ENCODE results near the gene PEX11G.
"Not testable (repeated sequence)": the region's sequence is repeated elsewhere in the genome, so short reads cannot be mapped to it uniquely, and the experiment has no call there.

PEX11G gene

GRCh38 chr19:7433456-7433855 is 55.4 kb downstream of the PEX11G start:
- not testable (repeated sequence) for DNase-seq (ENCODE audit: low read depth)

- no peak for DNase-seq (ENCODE audit: low read depth)
These were observed 59.1 kb downstream of the PEX11G start for GRCh38 chr19:7429638-7430282.

GRCh38 chr19:7428651-7429113 is 60.2 kb downstream of the PEX11G start:
- DNase-seq (ENCODE audit: low read depth): no peak

- no peak for DNase-seq (ENCODE audit: low read depth)
These were observed 60.9 kb downstream of the PEX11G start for GRCh38 chr19:7427944-7428343.

- no peak for DNase-seq (ENCODE audit: low read depth)
These were observed 61.8 kb downstream of the PEX11G start for GRCh38 chr19:7426986-7427385.
